NCI-H226 (cell line): ENCODE results near the gene ST3GAL4.
"Not testable (repeated sequence)": the region's sequence is repeated elsewhere in the genome, so short reads cannot be mapped to it uniquely, and the experiment has no call there.

Experiments
- DNase-seq: peaks from one replicate; pipeline ENCODE4 v3.0.0-alpha.2; 2015

ST3GAL4 gene

GRCh38 chr11:126391286-126391954 lies 35.9 kb downstream of the ST3GAL4 start:
- no peak for DNase-seq

DNA sequence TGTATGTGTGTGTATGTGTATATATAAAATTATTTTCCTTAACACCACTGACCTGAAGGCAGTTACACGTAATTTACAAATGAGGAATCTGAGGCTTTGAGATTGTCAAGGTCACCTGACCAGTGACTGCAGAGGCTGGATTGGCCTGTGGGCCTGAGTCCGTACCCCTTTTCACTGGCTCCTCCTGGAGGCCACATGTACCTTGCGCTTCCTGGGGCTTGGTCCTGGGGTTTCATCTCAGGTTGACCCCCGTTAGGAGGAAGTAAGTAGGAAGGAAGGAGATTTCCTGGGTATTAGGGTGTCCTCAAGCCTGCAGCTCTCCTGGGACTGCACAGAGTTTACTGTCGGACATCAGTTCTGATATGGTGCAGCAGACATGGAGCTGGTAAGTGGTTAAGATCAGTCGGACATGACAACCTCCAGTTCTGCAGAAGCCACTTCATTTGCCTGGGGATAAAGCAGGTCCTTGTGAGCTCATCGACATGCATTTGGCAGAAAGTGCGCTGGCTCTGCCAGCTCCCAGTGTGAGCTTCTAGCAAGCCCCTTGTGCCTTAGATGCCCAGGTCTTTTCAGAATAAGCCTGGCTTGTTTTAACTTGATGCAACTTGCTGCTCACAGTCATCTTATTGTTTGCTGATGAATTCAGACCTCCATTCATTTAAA lies 36.6 kb downstream of the ST3GAL4 start:
- no peak for DNase-seq

- DNase-seq = no peak
These were observed 37.1 kb downstream of the ST3GAL4 start for GRCh38 chr11:126392633-126393013.

DNA sequence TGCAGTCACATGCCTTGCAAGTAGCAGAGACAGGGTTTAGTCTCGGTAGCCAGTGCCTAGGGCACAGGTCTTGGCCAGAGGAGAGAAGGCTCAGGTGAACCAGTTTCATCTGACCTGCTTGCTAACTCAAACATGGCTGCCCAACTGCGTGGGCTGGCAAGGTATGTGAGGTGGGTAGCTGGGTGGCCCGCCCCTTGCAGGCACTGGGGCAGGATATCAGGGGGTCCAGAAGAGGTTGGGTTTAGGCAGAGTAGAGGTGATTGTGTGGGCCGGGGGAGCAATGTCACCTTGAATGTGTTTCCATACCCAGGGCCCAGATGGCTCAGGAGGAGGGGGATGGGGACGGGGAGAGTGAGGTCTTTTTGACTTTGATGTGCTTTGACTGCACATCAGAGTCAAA lies 37.7 kb downstream of the ST3GAL4 start:
- no peak for DNase-seq

DNA sequence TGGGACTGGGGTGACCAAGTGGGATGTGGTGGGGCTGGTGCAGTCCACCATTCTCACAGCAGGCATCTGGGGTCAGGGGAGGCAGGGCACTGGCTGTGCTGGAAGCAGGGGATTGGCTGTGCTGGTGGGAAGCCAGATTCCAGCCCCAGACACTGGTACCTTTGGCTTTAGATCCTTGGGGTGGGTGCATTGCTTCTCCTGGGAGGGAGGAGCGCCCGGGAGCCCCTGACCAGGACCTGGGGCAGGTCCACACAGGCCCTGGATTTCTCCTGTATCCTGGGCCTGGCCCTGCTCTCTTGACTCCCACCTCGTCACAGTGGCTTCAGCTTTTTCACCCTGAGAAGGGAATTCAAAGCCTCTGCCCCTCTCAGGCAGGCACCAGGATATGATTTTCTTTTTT lies 38.5 kb downstream of the ST3GAL4 start:
- no peak for DNase-seq

- DNase-seq = peak; percentile 78
These were observed 39.2 kb downstream of the ST3GAL4 start for GRCh38 chr11:126394634-126395072.

- DNase-seq = not testable (repeated sequence)
These were observed 40.3 kb downstream of the ST3GAL4 start for GRCh38 chr11:126395784-126396183.

DNA sequence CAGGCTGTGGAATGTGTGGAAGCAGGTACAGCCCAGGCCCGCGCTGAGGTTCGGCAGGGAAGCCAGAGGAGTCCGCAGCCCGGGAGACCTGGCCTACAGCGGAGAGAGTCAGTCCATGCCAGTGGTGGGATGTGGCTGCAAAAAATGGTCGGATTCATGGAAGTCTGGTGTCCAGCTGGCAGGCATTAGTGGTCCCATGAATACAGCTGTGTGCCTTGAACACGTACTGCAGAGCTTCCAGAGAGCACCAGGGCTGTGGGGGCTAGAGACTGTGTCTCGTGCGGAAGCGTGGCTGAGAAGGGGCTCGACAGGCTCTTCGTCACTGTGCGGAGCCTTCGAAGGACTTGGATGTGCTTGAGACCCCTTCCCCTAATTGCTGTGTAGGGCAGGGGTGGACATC lies 40.8 kb downstream of the ST3GAL4 start:
- not testable (repeated sequence) for DNase-seq

DNA sequence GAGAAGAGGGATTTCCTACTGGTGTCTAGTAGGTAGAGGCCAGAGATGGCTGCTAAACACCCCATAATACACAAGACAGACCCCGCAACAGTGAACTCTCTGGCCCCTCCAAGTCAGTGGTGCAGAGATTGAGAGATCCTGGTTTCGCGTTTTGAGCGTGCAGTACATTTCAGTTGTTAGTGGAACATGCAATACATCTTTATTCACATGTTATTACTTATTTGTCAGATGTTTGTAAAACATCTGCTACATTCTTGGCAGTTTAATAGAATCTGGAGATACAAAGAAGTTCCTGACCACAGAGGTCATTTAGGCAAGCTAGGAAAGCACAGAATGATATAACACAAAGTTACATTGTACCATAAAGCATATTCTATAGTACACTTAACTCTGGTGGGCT lies 41.5 kb downstream of the ST3GAL4 start:
- no peak for DNase-seq

DNA sequence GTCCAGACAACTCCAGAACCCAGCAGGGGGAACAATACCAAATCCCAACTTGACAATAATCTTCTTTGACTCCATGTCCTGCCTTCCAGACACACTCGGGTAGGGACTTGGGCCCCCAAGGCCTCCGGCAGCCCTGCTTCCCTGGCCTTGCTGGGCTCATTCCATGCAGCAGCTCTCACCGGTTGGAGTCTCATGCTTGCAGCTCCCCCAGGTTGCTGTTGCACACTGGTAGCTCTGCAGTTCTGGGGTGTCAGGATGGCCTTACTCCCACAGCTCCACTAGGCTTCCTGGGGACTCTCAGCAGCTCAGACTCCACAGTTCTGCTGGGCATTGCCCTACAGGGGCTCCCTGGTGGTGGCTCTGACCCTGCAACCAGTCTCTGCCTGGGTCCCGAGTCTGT lies 42.8 kb downstream of the ST3GAL4 start:
- DNase-seq = no peak

GRCh38 chr11:126398721-126399120 lies 43.2 kb downstream of the ST3GAL4 start:
- no peak for DNase-seq

DNA sequence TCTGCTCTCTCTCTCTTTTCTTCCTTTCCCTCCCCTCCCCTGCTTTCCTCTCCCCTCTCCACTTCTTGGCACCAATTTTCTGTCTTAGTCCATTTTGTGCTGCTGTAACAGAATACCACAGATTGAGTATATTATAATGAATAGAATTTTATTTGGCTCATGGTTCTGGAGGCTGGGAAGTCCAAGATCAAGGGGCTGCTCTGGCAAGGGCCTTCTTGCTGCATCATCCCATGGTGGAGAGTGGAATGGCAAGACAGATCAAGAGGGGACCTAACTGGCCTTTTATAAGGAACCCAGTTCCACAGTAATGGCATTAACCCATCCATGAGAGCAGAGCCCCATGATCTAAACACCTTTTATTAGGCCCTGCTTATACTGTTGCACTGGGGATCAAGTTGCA lies 44.5 kb downstream of the ST3GAL4 start:
- DNase-seq = no peak

- DNase-seq = no peak
These were observed 45.0 kb downstream of the ST3GAL4 start for GRCh38 chr11:126400479-126400878.

GRCh38 chr11:126403022-126403581 lies 47.6 kb downstream of the ST3GAL4 start:
- DNase-seq = peak; percentile 89

DNA sequence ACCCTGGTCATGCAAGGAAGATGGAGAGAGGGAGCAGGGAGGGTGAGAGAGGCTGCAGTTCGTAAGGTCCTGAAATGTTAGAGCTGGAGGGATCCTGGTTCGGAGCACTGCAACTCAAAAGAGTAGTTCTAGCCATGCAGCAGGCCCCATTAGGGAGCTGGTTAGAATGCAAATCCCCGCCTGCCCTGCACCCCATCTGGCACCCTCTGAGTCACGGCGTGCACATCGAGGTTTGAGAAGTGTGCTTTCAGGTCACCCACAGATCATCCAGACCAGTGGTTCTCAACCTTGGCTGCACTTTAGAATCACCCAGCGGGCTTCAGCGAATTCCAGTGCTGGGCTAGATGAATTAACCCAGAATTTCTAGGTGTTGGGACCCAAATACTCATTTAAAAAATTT lies 48.2 kb downstream of the ST3GAL4 start:
- no peak for DNase-seq

DNA sequence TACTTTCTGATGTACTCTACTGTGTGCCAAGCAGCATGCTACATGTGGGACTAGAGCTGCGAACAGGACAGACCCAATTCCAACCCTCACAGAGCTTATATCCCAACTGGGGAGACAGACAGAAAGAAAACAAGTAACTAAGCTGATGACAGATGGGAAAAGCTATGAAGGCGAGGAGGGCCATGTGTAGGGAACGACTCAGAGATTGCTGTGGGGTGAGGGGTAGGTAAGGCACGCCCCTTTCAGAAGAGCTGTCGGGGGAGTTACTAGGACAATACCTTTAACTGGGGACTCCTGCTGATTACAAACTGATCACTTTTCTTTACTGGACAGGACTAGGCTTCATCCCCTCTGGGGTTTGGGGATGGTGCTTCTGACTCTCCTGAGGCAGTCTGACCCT lies 48.9 kb downstream of the ST3GAL4 start:
- DNase-seq = peak; percentile 38

GRCh38 chr11:126405374-126405773 lies 49.9 kb downstream of the ST3GAL4 start:
- no peak for DNase-seq

GRCh38 chr11:126405906-126406305 lies 50.4 kb downstream of the ST3GAL4 start:
- DNase-seq = peak; percentile 33

DNA sequence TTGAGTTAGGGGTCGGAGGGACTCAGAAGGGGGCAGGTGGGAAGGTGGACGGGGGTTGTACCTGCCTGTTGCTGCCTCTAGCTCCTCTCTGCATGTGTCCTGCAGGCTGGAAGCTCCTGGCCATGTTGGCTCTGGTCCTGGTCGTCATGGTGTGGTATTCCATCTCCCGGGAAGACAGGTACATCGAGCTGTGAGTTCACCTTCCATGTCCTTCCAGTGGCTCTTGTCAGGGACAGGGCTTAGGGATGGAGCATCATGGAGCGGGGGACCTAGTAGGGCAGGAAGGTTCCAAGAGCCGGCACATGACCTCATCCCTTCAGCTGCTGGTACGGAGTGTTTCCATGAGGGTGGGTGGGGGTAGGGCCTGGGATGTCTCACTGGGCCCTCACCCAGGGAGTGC lies 50.9 kb downstream of the ST3GAL4 start:
- DNase-seq = no peak

DNA sequence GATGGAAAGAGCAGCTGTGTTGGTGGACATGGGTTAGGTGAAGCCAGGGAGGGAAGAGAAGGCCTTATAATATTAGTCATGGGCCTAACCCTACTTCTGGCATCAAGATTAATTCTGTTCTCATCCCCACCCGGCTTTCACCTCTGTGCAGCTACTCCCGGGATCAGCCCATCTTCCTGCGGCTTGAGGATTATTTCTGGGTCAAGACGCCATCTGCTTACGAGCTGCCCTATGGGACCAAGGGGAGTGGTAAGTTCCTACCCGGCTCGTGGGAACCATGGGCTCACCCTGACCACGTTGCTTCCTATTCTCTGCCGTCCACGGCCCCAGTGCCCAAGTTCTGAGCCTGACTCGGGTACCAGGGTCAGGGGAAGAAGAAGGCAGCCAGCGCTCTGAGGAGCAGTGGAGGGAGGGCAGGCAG lies 51.6 kb downstream of the ST3GAL4 start:
- DNase-seq = no peak

GRCh38 chr11:126407682-126408288 lies 52.3 kb downstream of the ST3GAL4 start:
- DNase-seq = no peak

DNA sequence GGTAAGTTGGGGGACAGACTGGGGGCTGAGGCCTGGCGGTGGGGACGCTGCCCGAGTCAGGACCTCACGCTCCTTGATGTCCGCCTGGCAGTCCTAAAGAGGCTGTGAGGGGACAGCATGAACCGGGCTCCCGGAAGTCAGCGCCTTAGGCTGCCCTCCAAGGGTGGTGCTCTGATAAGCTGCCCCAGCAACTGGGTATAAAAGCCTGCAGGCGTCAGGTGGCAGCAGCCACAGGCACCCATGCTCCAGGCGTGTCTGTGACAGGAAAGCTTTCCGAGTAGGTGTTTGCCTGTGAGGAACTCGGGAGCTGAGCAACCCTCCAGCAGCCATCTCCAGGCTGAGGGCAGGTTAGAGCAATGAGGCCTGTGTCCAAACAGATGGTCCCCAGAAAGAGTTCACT lies 53.0 kb downstream of the ST3GAL4 start:
- no peak for DNase-seq

DNA sequence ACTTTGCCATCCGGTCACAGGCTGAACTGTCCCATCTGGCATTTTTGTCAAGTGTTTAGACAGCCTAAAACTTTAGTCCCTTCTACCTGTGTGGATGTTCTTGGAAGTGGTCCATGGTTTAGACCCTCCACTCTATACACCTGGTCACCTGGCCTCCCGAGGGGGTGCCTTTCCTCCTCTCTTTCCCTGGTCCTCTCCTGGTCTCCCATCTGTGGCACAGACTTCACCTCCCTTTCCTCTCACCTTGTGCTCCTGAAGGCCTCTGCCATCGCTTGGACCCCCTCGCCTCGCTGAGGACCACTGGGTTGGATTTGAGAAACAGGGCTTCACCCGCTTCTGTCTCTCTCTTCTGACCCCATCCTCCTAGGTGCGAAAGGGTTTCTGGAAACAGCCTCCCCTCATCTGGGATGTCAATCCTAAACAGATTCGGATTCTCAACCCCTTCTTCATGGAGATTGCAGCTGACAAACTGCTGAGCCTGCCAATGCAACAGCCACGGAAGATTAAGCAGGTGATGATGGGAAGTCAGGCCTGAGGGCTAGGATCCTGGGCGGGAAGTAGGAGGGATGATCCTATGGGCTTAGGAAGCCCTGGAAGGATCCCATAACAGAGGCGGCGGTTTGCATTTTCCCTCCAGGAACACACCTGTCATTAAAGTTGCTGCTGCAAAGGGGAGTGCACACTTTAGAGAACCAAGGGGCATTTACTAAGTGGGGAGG lies 53.6 kb downstream of the ST3GAL4 start:
- DNase-seq = no peak
